HG03095 (cell line): ENCODE data around the gene LSM3.

ENCODE experiments used
- ATAC-seq: cut with Tn5 transposase; IDR thresholded peaks from one replicate; pipeline ENCODE4 v1.9.1; 2021; ENCODE audit warnings: moderate library complexity; ENCODE audit not compliant: unreplicated experiment

Gene LSM3

DNA sequence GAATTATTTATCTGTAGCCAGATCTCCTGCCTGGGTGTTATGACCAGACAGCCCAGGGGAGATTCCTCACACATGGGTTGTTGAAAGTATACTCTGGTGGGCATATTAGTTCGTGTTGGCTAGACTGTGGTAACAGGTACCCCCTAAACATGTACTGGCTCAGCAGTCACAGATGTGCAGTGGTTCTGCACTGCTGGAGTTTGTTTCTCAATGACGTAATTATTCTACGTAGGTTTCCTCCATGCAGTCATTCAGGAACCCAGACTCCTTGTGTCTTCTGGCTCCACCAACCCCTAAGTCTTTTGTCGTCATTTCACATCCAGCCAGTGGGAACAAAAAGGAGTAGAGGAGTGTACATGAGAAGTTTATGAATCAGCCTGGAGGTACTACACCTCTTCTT is 16.2 kb downstream of the LSM3 start:
- ATAC-seq = no peak

DNA sequence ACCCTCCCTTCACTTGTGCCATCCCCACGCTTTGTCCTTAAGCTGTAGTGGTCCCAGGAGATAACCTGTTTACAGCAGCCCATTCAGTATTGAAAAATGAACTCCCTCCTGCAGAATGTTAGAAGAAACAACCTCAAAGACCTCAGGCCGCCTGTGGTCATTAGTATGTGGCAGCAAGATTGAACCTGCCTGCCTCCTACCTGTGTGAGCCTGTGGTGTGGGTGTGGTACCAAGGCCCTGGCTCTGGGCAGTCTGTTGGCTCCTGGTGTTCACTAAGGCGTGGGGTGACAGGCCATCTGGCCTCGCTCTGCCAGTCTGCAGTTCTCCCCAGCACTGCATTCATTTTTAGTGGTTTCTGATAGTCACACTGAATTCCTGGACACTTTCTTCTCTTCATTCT is 21.0 kb downstream of the LSM3 start:
- ATAC-seq = no peak

DNA sequence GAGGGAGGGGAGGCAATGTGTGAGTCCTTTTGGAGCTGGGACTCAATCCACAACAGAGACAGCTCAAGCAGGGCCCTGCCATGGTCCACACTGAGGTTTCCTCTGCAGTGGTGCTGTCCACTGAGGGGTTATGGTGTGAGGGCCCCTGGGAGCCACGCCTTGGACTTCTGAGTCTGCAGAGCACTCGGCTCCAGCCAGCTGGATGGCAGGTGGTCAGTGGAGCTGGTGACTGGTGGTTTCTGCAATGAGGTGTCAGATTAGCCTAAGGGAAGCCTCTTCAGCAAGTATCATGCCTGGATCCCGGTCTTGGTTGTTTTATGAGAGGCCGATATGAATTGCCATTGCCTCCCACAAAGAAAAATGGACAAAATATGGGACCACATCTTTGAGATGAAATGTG is 21.7 kb downstream of the LSM3 start:
- no peak for ATAC-seq

DNA sequence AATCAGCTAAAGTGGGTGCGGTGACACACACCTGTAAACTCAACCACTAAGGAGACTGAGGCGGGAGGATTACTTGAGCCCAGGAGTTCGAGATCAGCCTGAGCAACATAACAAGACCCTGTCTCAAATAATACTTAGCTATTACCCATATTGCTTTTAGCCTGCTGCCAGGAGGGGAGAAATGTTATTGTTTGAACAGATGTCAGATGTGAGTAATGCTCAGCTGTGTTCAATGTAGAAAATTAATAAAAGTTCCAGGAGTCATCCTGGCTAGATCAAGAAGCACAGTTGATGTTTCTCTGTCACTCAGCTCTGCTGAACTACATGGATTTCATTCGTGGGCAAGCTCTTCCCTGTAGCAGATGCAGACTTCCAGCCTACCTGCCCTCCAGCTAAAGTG is 22.2 kb downstream of the LSM3 start:
- ATAC-seq = no peak

DNA sequence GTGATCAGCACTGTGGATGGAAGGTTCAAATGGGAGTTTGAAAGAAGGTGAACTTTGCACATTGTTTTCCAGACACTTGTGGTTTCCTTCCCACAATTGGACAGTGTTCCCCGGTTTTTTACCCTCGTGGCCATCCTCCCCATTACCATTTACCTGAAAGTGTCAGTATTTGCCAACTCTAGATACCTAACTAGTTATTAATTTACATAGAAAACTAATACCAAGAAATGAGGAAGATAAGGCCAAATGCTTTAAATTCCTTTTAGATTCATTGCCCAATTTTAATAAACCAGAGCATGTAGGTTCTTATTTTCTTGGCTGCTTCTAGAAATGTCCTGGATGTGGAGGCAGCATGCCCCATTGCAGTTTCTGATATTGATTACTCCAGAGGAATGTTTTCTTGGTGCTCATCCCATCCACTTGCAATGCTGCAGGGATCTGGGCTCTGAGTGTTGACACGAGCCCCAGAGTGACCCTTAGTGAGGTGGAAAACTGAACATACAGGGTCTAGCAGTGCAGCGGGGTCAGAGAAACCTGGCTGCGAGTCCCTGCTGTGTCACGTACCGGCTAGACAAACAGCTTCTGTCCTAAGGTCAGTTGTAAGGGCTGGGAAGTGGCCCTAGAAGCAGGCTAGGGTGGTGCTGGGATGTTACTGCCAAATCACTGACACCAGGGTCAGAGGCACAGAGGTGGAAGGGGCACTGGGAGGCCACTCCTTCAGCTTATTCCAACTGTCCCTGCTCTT is 23.5 kb downstream of the LSM3 start:
- no peak for ATAC-seq

DNA sequence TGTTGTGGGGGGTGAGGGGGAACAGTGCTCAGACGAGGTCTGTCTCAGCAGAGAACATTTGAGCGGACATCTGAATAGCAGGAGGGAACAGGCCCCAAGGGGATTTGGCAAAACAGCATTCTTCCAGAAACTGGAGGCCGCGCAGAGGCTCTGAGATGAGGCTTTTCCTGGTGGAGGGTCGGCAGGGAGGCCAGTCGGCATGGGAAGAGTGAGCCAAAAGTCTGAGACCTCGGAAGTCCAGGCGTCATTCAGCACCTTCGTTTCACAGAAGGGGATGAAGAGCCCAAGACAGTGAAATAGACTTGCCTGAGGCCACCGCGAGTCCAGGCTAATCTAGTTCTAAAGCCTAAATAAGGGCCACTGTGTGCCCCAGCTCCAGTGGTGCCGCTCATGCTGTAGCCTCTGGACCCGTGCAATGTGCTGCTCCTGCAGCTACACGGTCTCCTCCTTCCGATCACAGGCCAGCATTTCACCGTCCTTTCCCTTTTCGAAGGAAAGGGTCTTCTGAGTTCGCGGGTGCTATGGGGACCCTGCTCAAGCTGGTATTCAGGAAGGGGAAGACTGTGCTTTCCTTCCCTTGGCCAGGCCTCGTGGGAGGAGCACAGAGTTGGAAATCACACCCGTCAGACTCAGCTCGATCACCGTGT is 24.4 kb downstream of the LSM3 start:
- no peak for ATAC-seq

DNA sequence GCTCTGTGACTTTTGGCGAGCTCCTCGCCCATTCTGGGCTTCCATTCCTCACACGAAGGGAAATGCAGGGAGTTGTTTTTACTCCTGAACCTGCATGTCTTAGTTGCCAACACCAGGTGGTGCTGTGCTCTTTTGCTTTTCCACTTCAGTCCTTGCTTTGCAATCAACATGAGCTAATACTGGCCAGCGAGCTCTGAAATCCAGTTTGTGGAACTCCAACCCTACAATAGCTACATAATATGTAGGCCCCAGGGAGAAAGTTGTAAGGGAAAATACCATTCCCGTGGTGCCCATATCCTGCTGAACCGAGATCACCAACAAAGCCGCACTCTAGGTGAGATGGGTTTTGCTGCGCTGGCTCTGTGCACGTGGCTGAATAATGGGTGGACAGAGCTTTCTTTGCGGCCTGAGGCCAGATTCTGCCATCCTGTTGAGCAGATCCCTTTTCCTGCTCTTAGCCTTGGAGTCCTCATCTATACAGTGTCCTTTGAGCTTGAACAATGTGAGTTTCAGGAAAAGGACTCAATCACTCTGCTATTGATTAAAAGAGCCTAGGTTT is 25.0 kb downstream of the LSM3 start:
- ATAC-seq = no peak

DNA sequence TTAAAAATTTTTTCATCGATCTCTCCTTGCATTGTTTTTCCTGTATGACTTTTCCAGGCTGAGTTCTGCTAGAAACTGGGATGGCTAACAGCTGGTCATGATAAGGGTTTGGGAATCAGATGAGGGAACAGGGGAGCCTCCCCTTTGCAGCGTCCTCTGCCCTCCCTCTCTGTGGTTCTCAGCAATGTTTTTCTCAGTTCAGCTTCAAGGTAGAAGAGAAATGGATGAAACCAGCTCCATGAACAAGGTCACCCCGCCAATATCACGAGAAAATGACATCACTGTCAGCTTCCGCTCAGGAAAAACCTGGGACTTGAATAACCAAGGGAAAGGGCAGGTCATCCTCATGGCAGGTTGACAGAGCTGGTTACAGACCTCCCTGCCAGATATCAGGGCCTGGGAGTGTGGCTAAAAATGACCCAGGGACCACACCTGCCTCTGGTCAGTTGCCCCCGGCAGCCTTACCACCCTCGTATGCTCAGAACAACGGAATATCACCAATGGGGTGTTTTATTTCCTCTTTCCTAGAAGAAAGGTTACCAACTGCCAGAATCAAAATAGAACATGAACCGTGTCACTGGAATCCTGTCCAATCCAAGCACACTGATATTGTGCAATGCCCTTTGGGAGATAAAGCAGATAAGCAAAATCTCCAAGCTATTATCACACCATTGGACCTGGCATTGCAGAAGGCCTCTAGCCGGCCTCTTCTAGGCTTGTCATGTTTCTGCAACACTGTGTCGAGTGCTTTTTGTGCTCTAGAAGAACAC is 26.1 kb downstream of the LSM3 start:
- ATAC-seq = no peak

DNA sequence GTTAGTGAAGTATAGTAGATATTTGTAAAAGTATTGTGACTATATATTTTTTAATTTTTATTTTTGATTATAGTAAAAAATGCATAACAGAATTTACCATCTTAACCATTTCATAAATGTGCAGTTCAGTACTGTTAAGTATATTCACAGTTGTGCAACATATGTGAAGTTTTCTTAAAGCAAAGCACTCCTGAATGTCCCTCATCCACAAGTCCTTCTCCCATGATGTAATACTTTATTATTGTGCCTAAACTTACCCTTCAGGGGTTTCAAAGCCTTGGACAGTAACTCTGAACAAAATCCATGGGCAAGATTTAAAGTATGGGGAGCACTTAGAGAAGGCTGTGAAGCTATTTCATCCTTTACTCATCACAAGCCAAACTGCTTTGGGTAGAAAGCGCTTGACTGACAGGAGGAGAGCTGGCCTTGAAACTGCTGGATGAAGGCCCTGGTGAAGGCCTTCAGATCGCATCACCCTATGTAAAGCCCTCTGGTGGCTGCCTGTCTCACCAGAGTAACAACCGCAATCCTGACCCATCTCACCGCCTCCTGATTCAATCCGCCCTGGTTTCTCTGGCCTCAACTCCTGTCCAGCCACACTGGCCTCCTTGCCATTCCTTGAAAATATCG is 28.0 kb downstream of the LSM3 start:
- no peak for ATAC-seq

DNA sequence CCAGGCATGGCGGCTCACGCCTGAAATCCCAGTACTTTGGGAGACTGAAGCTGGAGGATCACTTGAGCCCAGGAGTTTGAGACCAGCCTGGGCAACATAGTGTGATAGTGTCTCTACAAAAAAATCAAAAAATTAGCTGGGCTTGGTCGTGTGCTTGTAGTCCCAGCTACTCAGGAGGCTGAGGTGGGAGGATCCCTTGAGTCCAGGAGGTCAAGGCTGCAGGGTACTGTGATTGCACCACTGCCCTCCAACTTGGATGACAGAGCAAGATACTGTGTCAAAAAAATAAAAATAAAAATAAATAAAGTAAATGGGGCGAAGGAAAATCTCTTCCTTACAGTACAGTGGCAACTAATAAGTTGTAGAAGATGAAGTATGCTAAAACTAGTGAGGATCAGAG is 29.6 kb downstream of the LSM3 start:
- no peak for ATAC-seq

DNA sequence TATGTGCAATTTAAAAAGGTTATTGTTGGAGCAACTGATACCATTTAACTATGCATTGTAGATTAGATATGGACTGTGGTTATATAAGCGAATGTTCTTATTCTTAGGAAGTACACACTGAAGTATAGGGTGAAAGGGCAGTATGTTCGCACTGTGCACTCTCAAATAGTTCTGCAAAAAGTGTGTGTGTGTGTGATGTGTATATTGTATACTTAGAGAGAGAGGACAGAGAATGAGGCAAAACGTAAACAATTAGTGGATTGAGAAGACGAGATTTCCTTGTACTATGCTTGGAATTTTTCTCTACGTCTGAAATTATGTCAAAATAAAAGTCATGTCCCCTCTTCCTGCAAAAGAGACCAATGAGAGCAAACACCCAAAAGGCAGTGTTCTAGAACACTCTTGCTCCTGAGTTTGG is 30.4 kb downstream of the LSM3 start:
- ATAC-seq = no peak

DNA sequence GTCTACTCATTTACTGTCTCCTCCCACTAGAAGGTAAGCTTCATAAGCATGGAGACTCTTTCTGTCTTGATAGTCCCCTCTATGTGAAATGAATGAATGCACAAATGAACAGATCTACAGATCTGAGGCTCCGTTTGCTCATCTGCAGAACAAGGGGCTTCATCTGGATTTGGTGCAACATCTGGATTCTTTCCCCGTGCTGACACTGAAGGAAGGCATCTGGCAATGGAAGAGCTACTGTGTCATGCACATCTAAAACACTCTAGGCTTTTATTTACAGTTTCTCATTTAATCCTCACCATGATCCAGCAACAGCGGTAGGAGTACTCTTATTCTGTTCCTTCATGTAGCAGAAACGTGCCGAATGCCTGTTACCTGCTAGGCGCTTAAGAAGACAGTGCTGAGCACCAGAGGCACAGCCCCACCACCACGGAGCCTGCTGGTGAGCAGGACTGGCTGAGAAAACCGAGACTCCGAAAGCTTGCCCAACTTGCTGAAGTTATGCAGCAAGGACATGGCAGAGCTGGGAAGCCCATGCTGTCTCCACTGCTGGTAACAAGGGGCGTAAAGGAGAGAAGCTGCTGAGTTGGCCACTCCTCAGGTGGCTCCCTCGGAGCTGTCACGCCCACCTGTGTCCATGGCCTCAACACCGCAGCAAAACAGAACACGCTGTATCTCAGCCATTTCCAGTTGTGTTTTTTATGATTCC is 31.1 kb downstream of the LSM3 start:
- ATAC-seq = no peak

DNA sequence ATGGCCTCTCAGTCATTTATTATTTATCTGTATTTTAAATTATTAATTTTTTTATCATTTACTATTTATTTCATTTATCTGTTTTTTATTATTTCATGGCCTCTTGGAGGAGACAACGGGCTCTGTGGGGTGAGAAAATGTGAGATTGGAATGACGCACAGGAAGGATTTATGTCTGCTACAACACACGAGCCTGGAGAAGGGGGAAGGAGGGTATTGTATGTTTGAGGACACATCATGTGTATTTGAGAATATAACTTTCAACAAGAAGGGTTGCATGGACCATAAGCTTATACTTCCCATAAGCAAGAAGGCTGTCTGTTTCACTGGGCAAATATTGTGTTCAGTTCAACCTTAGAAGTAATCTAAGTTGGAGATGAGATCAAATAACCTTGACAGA is 31.7 kb downstream of the LSM3 start:
- no peak for ATAC-seq

DNA sequence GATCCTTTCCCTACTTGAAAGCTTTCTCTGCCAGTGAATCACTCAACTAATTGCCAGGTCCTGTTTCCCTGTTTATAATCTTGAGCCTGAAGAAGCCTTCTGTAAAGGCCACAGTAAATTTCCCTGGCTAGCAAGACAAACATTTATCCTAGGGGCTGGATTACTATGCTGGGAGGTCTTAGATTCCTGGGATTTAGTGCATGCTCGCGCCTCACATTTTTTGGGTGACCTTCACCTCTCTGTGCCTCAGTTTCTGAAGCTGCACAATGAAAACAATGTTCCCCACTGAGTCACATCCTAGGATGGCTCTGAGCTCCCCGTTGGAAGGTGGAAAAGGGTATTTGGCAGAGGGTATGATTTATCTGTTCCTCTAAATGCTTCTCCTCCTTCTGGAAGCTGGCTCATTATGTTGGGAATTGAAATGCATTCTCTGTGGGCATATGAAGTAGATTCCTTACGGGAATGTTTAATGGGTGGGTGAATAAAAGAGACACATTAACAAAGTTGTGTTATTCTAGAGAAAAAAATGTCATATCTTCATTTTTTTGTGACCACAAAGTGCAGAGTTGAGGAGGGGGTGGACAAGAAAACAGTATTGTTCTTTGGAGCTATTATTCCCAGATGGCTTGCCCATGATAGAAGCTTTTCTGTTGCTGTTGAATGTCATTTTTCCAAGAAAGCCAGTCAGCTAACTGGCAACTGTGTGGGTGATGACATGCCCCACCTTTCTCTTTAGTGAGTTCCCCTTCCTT is 32.4 kb downstream of the LSM3 start:
- no peak for ATAC-seq

DNA sequence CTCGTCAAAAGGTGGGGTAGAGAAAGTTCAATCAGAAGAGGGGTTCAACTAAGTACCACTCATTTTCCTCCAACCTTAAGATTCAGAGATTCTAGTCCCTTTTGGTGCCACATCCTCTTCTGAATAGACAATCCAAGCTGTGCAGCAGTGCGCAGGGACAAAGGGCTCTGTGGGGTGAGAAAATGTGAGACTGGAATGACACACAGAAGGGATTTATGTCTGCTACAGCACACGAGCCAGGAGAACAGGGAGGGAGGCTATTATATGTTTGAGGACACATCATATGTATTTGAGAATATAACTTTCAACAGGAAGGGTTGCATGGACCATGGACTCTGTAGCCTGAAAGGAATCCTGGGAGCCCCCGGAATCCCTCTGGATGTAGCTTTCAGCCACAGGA is 33.0 kb downstream of the LSM3 start:
- ATAC-seq = no peak

DNA sequence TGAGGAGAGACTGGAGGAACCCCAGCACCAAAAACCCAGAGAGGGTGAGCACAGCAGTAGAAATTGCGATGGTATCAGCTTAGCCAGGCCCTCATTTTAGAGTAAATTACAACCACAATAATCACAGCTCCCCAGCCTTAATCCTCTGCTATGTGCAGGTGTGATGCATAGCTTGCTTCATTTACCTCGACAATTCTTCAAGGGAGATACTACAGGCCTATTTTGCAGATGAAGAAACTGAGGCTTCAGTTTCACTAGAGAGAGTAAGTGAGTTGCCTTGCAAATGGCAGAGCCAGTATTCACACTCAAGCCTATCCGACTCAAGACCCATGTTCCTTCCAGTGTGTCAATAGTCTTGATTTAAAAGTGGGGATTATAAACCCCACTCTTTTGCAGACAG is 33.4 kb downstream of the LSM3 start:
- ATAC-seq = no peak

DNA sequence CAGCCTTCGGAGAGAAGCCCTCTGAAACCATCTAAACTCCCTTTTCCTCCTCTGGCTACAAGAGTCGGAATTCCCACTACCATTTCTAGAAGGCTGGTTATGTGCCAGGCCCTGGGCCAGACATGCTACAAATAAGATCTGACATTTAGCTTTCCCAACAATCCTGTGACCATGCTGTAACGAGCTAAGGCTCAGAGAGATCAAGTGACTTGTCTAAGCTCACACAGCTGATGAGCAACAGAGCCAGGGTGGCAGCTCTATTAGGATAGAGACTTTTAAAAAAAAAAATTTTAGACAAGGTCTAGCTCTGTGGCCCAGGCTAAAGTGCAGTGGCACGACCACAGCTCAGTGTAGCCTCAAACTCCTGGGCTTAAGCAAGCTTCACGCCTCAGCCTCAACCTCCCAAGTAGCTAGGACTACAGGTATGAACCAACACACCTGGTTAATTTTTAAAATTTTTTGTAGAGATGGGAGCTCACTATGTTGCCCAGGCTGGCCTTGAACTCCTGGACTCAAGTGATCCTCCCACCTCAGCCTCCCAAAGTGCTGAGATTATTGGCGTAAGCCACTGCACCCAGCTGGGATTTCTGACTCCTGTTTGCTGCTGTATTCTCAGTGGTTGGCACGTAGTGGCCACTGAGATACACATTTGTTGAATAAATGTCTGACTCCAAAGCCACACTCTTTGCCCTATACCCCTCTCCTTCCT is 34.6 kb downstream of the LSM3 start:
- no peak for ATAC-seq

DNA sequence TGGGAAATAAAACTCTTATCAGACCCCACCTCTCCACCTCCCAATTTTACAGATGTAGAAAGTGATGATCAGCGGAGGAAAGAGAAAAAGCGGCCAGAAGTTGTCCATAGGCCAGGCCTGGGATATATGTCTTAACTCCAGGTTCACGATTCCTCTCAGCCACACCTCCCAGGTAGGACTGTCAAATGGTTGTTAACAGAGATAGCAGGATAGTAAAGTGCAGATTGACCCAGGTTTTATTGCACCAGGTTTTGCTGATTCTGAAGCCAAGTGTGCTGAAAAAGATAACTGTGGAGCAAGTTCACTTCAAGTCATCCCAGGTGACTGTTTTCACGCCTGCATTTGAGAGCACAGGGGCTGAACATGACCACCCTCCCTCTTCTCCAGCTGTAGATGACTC is 36.1 kb downstream of the LSM3 start:
- no peak for ATAC-seq

DNA sequence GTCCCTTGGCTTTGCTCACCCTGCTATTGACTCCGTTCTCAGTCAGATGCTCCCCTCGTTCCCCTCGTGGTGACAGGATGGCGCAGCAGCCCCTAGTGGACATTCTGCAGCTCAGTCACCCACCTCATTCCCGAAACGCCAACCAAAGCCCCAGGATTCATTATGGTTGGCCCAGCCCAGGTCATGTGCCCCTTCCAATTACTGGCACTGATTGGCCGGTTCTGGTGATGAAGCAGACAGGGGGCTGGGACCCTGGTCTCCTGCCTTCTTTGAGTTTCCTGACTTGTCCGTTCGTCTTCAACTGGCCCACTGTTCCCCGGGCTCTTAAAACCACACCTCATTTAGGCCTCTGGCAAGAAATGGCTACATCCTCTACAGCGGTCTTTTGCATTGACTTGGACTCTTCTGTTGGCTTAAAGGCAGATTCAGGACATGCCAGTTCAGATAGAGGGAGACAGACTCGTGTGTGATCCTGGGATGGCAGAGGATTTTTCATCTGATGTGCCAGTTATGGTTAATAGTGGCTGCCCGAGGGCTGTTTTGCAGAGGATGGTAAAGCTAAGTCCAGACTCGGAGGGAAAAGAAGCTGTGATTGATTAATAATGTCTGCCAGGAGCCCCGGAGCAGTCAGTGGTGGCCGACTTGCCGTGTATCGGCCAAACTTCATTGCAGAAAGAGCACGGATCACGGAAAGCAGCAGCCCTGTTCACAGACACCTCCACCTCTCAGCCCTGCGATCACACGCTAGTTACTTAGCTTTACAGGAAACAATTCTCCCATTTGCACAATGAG is 37.8 kb downstream of the LSM3 start:
- no peak for ATAC-seq
